ENCODE measurements around the gene RGP1.
A peak's percentile ranks its signal among the peaks of the same experiment; 100 is the strongest.

The RGP1 gene

GRCh38 chr9:35743880-35744518, 5.1 kb upstream of the RGP1 start:
- DNase-seq (ENCODE audit: low spot score): no peak

GRCh38 chr9:35745569-35745968, 3.5 kb upstream of the RGP1 start:
- no peak for DNase-seq (ENCODE audit: low spot score)

DNA sequence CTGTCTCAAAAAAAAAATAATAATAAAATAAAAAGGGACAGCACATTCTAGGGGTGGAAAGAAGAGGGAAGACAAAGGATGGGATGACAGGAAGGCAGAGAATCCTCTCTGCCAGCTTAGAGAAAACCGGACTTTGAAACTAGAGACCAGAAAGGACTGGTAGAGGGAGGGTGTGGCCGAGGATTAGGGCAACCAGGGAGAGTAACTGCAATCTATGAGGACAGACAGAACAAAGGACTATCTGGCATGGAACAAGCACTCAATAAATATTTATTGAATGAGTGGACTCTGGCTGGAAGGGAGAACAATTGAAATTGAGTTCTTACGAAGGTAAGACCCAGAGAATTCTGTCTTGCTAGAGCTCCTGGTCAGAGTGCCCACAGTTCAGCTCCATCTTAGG, 2.5 kb upstream of the RGP1 start:
- DNase-seq (ENCODE audit: low spot score): no peak

DNA sequence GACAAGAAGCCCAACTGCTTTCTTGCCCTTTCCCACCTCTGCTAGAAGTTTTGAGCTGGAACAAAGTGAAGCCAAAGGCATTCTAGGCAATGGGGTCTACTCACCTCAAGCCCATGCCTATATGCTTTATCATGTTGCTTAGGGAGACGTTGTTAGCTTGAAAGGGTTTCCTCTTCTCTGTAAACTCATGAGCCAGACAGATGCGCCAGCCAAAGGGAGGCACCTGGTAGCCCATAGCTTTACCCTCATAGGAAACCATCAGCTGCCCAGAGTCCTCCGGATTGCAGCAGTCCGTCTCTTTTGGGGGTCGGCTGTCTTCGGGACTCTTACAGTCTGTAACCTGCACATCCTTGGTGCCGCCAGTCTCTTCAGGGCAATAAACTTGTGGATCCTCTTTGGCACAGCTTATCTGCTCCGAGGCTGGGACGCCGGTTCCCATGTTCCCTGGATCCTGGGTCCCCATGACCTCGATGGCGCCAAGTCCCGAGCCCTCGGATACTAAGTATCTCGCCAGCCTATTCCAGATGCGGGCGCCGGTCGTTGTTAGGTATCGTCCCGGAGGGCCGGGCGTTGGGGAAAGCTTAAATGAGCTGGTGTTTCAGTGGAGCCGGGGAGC, 737 bp upstream of the RGP1 start:
- no peak for DNase-seq (ENCODE audit: low spot score)

- peak; percentile 20 for DNase-seq (ENCODE audit: low spot score)
Measured at GRCh38 chr9:35749515-35750255, 598 bp downstream of the RGP1 start.

DNA sequence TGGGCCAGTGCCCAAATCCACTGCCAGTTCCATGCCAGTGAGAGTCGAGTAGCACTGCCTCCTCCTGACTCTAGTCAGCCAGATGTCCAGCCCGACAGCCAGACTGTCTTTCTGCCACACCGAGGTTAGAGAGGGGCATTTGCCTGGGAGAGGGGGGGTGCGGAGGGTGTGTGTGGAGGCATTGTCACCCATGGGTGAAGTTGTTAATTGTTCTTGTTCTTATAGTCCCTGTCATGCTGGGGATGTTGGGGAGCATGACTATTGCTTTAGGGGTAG, 1.1 kb downstream of the RGP1 start:
- DNase-seq (ENCODE audit: low spot score): no peak

DNA sequence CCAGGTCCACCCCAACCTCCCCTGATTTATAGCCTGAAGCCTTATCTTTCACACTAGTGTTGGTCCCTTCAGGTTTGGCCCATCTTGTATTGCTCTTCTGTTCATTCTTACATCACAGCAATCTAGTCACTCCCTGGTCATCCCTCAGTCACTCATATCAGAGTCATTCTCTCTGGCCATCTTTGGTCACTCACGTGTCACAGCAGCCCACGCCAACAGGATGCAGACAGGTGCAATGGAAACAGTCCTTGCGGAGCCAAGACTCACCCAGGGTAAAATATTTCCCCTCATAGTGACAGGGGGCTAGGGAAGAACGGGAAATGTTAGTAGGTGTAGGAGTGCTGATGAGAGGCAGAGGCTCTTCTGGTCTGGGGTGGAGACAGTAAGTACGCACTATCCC, 4.4 kb downstream of the RGP1 start:
- DNase-seq (ENCODE audit: low spot score): no peak

DNA sequence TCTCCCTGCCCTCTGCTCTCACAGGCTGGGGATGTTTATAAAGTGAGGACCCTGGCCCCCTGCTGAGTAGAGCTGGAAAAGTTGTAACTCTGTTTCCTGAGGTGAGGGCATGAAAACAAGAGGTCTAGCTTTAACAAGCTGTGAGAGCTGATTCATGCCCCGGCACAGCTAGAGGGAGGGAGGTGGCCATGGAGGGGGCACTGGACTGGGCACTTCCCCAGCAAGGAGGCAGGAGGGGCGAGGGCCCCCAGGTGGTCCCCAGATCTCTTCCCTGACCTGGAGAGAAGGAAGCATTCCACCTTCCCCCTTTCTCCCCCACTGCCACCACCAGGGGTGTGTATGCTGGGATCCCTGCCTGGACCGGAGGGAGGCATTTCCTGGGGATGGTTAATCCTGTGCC, 5.2 kb downstream of the RGP1 start, which contains the start of gene MSMP:
TSS of gene MSMP (minus strand) at position 13 of the 400 bp plus-strand sequence. CDS start 147 bp downstream, outside the sequence.
- no peak for DNase-seq (ENCODE audit: low spot score)

DNA sequence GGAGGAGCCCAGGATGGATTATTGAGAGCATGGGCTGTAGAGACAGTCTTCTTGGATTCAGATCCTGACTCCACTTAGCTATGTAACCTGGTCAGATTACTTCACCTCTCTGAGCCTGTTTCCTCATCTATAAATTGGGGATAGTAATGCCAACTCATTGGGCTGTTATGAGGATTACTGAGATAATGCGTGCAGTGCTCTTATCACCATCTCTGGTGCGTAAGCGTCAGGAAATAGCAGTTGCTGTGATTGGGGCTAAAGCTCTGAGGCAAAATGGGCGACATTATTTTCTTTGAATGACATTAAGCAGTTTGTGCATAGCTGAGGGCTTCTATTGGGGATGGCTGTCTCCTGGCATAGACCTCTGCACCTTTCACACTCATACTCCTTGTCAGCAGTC, 6.0 kb downstream of the RGP1 start:
- no peak for DNase-seq (ENCODE audit: low spot score)

DNA sequence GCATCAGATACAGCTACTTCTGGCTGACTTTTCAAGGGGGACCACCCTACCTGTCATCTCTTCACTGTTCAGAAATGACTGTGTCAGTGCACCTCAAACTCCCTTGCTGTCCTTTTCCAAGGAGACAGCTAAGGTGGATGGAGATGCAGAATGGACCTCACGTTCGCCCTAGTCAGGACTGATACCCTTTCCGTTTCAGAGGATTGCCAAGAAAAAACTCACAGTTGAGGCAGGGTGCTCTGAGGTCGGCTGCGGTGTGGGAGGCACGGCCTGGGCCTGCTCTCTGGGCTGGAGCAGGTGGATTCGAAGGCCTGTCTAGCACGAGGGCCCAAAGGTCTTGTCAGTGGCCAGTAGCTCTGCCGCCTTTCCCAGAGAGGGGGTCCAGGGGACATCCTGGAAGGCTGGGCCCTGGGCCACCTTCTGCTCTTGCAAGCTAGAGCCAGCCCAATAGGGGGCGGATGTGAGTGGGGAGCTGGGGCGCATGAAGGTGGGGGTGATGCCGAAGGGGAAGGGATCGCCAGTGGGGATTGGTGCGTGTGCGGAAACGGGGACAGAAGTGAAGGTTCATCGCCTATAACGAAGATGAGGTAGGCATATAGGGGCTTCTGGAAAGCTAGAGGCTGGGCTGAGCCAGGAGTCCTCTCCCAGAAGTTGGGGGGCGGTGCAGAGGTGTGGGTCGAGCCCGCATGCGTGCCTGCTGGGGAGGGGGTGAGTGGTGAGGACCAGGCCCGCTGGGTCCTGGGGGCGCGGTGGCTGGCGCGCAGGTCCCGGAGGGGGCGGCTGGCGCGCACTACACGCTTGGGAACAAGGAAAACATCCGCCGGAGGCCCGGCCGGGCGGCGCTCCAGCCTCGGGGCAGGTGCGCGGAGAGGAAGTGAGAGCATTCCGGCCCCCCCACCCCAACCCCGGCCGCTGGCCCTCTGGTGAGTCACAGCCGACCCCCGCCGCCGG, 7.5 kb downstream of the RGP1 start:
- DNase-seq (ENCODE audit: low spot score): peak; percentile 39

DNA sequence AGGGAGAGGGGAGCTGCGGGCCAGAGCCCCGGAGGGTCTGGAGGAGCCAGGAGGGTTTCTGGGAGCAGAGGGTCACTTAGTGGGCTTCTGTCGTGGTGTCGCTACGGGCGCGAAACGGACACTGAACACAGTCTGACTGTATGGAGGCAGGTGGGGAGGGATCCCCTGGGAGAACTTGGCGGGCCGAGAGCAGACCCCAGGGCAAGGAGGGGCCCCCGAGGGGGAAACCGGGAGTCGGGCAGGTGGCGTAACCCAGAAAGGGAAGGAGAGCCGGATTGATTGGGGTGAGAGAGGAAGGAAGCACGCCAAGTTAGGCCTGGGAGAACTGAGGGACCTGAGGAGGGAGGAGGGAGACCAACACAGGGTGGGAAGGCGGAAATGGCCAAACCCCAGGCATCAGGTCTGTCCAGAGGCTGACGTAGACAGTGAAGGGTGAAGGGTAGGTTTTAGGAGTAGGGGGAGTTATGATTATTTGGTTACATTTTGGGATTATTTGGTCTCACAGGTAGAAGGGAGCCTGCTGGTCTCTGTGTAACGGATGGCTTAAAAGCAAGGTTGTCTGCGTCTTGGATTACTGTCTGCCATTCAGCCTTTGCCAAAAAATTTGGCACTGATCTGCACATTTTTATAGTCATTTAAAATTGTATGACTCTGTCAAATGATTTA, 8.3 kb downstream of the RGP1 start:
- no peak for DNase-seq (ENCODE audit: low spot score)

DNA sequence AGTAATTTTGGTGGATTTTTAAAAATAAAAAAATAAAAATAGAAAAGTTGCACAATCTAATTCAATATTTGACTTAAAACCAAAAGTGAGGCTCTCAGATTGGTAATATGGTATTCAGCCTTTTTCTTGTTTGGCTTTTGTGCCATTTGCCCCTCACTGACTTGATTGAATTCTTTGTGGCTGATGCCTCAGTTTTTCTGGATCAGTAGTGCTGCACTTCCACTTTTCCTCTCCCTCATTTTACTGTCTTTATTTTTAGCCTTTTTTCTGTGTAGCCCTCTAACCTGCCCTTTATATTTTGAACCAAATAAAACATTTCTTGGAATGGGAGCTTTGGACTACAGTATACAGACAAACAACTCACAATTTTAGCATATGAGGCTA, 8.8 kb downstream of the RGP1 start:
- no peak for DNase-seq (ENCODE audit: low spot score)

DNA sequence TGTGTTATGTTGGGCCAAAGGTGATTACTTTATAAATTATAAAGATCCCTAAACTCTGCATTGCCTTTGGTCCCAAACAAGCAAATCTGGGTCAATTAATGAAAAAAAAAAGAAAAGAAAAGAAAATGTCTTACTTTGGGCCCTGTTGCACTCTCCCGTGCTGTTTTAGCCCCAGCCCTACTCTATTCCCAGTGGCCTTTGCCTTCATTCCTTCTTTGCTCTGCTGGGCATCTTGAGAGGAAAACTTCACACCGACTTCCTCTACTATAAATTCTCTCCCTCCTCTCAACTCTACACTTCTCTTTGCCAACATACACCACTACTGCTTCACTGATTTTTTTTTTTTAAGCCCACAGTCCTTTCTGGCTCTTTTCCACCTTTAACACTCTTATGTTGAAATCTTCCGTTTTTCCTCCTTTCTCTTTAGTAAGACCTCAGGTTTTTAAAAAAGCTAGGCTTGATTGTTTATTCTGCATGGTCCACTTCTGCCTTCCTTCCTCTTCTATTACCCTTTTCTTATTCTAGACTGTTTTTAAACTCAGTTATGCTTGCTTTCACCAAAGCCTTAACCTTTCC, 9.5 kb downstream of the RGP1 start:
- DNase-seq (ENCODE audit: low spot score): no peak

- no peak for DNase-seq (ENCODE audit: low spot score)
Measured at GRCh38 chr9:35759795-35760194, 10.7 kb downstream of the RGP1 start.

DNA sequence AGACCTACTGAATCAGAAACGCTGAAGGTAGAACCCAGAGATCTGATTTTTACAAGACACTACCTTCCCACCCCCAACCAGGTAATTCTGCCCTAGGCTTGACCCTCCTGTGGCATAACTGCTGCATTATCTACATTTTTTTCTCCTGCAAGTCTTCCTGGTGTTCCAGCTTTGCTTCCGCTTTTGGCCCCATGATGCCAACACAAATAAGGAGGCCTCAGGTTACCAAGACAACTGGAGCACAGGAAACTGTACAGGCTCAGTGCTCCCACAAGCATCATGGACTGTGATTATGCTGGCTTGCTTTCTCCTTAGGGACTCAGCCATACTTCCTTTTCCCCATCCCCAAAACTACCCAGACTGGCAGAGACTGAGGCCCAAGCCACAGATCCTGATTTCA, 11.6 kb downstream of the RGP1 start:
- DNase-seq (ENCODE audit: low spot score): no peak

- no peak for DNase-seq (ENCODE audit: low spot score)
Measured at GRCh38 chr9:35763181-35763580, 14.1 kb downstream of the RGP1 start.

- no peak for DNase-seq (ENCODE audit: low spot score)
Measured at GRCh38 chr9:35763803-35764202, 14.7 kb downstream of the RGP1 start.

- no peak for DNase-seq (ENCODE audit: low spot score)
Measured at GRCh38 chr9:35766997-35767396, 17.9 kb downstream of the RGP1 start.

GRCh38 chr9:35767458-35767857, 18.4 kb downstream of the RGP1 start:
- no peak for DNase-seq (ENCODE audit: low spot score)

- DNase-seq (ENCODE audit: low spot score): no peak
Measured at GRCh38 chr9:35769763-35770162, 20.7 kb downstream of the RGP1 start.

GRCh38 chr9:35771075-35771433, 22.0 kb downstream of the RGP1 start:
- DNase-seq (ENCODE audit: low spot score): no peak

GRCh38 chr9:35771534-35771933, 22.4 kb downstream of the RGP1 start:
- peak; percentile 58 for DNase-seq (ENCODE audit: low spot score)

All from hematopoietic multipotent progenitor cell treated with erythropoietin and hydrocortisone succinate and interleukin-3 and kit ligand, for 17 days (in vitro differentiated cells).